Dermis microvascular lymphatic vessel endothelial cell (primary cell): Measurements from ENCODE around the gene ANKRD9. TPM values are rescaled to one million over a fixed set of nuclear protein-coding genes. Genes with fewer than 3 reads are reported as not detected.

Source experiments
- DNase-seq, 2 donors: peaks; one replicate each; pipeline versions ENCODE4 v3.0.0 to v3.0.0-alpha.2; 2010; ENCODE audit warnings: low read depth in 2 of 2
- total RNA-seq: library from RNA; depleted of rRNA; stranded (reverse); fragments of >200 nt; gene quantifications from 2 replicates; pipeline ENCODE4 v1.2.1, GENCODE V29; 2014

Gene ANKRD9
- total RNA-seq, 1 donor from 2014 or later, result 3.7 TPM

- no peak for DNase-seq
These were observed 30.5 kb downstream of the ANKRD9 start for GRCh38 chr14:102479107-102479506.

DNA sequence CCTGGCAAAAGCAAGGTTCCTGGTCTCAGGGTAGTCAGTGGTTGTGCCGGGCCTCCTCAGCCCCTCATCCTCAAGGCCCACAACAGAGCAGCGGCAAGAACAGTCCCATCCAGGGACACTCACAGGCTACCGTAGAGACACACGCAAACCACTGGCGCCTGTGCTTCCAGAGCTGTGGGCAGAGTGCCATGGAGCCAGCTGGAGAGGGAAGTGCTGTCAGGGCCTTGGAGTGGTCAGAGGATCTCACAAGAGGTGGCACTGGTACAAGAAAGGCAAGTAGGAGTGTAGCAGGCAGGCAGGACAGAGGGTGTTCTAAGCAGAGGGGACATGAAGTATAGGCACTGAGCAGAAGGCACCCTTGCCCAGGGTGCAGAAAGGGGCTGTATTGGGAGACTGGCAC lies 34.6 kb downstream of the ANKRD9 start:
- no peak for DNase-seq

GRCh38 chr14:102473559-102473958 lies 36.0 kb downstream of the ANKRD9 start:
- no peak for DNase-seq

GRCh38 chr14:102472791-102473150 lies 36.8 kb downstream of the ANKRD9 start:
- no peak for DNase-seq

DNA sequence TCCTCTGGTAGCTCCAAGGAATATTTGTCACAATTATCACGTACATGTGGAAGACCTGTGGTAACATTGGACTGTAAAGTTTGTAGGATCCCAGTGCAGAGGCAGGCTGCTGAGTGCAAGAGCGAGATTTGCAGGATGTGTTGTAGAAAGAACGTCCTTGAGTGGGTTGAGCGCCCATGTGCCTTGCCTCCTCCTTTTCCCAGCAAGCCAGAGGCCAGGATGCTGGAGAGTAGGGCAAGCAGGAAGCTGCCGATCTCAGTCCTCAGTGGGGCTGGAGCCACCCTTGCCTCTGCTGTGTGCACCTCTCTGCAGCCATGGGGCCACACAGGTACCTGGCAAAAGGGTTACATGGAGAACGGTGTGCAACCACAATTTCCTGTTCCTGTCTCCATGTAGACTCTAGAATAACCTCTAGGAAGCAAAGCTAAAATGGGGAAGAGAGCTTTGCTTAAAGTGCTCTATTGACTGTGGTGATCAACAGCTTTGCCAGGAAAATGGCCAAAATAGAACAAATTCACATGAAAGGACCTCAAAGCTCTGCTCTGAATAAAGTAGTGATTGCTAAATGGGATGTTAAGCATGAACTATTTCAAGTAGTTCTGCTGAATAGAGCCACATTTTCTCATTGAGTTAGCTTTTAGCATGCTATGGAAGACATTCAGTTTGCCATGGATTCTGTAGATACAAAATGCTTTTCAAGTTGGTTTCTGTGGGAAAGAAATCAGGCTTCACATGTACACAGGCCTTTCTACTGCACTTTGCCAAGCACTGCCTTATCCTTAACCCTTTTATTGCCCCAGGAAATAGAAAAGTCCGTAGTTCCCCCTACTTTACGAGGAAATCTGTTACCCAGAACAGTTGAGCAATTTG lies 37.4 kb downstream of the ANKRD9 start:
- no peak for DNase-seq

DNA sequence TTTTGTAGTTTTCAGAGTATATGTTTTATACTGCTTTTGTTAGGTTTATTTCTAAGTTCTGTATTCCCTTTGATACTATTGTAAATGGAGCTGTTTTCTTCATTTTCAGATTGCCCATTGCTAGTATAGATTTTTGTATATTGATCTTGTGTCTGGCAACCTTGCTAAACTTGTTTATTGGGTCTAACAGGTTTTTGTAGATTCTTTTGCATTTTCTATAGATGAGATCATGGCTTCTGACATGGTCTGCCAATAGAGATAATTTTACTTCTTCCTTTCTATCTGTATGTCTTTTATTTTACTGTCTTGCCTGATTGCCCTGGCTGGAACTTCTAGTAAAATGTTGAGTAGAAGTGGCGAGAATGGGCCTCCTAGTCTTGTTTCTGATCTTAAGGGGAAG lies 40.3 kb downstream of the ANKRD9 start:
- DNase-seq, result no peak

- DNase-seq, result no peak
These were observed 44.7 kb downstream of the ANKRD9 start for GRCh38 chr14:102464846-102465341.

DNA sequence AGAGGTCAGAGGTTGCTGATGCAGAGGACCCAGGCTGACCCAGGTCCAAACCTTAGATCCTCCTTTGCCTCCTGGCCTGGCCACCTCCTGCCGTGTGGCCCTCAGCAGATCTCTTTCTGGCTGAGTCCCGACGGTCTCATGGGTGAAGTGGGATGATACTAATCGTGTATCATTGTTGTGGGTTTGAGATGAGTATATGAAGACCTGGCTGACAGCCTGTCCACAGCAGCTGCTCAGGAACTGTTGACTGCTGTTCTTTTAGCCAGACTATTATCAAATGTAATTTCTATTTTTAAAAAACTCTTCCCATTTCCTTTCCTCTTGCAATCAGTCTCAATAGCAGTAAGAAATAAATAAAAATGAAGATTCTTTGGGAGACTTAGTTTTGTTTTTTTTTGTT lies 45.6 kb downstream of the ANKRD9 start:
- no peak for DNase-seq

- DNase-seq, result no peak
These were observed 47.2 kb downstream of the ANKRD9 start for GRCh38 chr14:102462391-102462790.

DNA sequence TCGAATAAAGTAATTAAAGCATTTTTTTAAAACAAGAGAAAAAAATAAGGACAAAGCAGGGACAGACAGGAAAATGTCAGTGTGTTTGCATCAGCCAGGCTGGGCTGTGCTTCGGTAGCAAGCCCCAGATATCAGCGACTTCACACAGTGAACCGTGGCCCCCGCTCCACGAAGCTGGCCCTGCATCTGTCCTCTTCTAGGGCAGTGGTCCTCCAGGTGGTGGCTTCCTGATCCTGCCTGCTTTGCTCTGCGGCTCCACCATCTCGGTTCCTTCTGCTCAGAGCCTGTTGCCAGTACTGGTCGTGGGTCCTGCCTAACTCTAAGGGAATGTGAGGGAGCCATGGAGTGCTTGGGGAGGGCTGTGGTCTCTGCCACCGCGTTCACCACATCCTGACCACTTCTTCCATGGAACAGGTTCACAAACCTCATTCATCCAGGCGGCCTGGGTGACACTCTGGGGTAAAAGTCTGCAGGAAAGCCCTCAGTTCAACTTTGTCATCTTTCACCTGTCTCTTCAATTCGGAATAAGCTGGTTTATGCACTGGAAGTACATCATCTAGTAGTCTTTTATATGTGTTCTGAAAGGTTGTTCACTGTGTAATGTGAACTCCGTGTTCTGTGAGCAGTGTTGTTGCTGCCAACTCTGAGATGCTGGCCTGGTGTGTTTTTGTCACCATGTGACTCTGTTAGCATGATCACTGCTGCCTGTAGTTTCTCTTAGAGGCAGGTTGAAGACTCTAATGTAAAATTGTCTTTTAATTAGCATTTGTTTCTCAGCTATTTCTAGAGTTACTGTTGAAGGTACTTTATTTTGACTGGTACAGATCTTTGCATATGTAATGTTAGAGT lies 47.9 kb downstream of the ANKRD9 start:
- DNase-seq, result no peak

GRCh38 chr14:102457509-102457908 lies 52.1 kb downstream of the ANKRD9 start:
- DNase-seq, result no peak

GRCh38 chr14:102454711-102455110 lies 54.9 kb downstream of the ANKRD9 start:
- no peak for DNase-seq

DNA sequence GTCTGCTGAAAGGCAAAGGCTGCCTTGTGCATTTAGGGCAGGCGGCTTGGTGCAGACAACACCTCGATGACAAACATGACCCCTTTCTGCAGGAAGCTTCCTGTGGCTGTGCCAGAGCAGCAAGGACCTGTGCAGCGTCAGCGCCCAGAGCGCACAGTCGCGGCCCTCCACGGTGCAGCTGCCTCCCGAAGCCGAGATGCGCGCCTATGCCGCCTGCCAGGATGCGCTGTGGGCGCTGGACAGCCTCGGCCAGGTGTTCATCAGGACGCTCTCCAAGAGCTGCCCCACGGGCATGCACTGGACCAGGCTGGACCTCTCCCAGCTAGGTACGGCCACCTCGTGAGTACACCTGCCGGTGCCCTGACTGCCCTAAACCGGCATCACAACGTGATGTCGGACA lies 57.3 kb downstream of the ANKRD9 start:
- no peak for DNase-seq

Other genes with a start within 250 kb of the ANKRD9 start
- 1.2 and 1.3 TPM in 2 replicates for gene MOK, start 204.6 kb downstream of the ANKRD9 start, total RNA-seq
- gene ZNF839, start 190.0 kb downstream of the ANKRD9 start, total RNA-seq, result 4.5 and 7.7 TPM in 2 replicates
- gene CINP, start 146.9 kb downstream of the ANKRD9 start, total RNA-seq, result 35.7 and 41.6 TPM in 2 replicates
- 6.2 and 13.7 TPM in 2 replicates for gene TECPR2, start 146.8 kb downstream of the ANKRD9 start, total RNA-seq
- 11.4 and 12.4 TPM in 2 replicates for gene RCOR1, start 82.9 kb upstream of the ANKRD9 start, total RNA-seq